KMS-11 (cell line): ENCODE results near the gene RHEBL1.

Source experiments
- H2AFZ ChIP-seq: fragments of 200-600 bp; sonication (generic); 2 replicates; pipeline ENCODE4 v1.6.1; 2016; ENCODE audit warnings: antibody characterized with exemption, mixed run types, low read depth
- H3K27ac ChIP-seq: fragments of 200-600 bp; sonication (generic); 2 replicates; pipeline ENCODE4 v1.6.1; 2016; ENCODE audit warnings: mild to moderate bottlenecking, mixed run types
- H3K27me3 ChIP-seq: fragments of 200-600 bp; sonication (generic); 2 replicates; pipeline ENCODE4 v1.6.1; 2017; ENCODE audit warnings: mild to moderate bottlenecking, low read depth, mixed run types, moderate library complexity; ENCODE audit not compliant: insufficient read depth
- H3K36me3 ChIP-seq: fragments of 200-600 bp; sonication (generic); 2 replicates; pipeline ENCODE4 v1.6.1; 2017; ENCODE audit warnings: mild to moderate bottlenecking, mixed run types; ENCODE audit not compliant: insufficient read depth
- H3K4me1 ChIP-seq: fragments of 200-600 bp; sonication (generic); 2 replicates; pipeline ENCODE4 v1.6.1; 2016; ENCODE audit warnings: mild to moderate bottlenecking, low read depth, mixed run types; ENCODE audit not compliant: poor library complexity, severe bottlenecking
- H3K4me2 ChIP-seq: fragments of 200-600 bp; sonication (generic); 2 replicates; pipeline ENCODE4 v1.7.0; 2016; ENCODE audit warnings: mild to moderate bottlenecking, mixed run types
- H3K4me3 ChIP-seq: fragments of 200-600 bp; sonication (generic); IDR thresholded peaks from 2 replicates; pipeline ENCODE4 v1.6.1; 2017; ENCODE audit warnings: low read depth, low read length, mixed read lengths; ENCODE audit not compliant: insufficient read depth
- H3K79me2 ChIP-seq: fragments of 200-600 bp; sonication (generic); 2 replicates; pipeline ENCODE4 v1.6.1; 2016; ENCODE audit warnings: low read depth, mixed run types; ENCODE audit not compliant: insufficient read depth
- H3K9ac ChIP-seq: fragments of 200-600 bp; sonication (generic); 2 replicates; pipeline ENCODE4 v1.6.1; 2016; ENCODE audit warnings: mild to moderate bottlenecking, mixed run types
- H4K20me1 ChIP-seq: fragments of 200-600 bp; sonication (generic); 2 replicates; pipeline ENCODE4 v1.6.1; 2016; ENCODE audit warnings: mild to moderate bottlenecking, mixed run types; ENCODE audit not compliant: insufficient read depth
- TF ChIP-seq, protein P1 (sequence below): fragments of 200-600 bp; sonication (generic); conservative IDR thresholded peaks from 2 replicates; pipeline ENCODE4 v1.6.1; 2017; ENCODE audit warnings: low read depth, mild to moderate bottlenecking, antibody characterized with exemption, low read length, moderate library complexity, mixed read lengths

Gene RHEBL1

DNA sequence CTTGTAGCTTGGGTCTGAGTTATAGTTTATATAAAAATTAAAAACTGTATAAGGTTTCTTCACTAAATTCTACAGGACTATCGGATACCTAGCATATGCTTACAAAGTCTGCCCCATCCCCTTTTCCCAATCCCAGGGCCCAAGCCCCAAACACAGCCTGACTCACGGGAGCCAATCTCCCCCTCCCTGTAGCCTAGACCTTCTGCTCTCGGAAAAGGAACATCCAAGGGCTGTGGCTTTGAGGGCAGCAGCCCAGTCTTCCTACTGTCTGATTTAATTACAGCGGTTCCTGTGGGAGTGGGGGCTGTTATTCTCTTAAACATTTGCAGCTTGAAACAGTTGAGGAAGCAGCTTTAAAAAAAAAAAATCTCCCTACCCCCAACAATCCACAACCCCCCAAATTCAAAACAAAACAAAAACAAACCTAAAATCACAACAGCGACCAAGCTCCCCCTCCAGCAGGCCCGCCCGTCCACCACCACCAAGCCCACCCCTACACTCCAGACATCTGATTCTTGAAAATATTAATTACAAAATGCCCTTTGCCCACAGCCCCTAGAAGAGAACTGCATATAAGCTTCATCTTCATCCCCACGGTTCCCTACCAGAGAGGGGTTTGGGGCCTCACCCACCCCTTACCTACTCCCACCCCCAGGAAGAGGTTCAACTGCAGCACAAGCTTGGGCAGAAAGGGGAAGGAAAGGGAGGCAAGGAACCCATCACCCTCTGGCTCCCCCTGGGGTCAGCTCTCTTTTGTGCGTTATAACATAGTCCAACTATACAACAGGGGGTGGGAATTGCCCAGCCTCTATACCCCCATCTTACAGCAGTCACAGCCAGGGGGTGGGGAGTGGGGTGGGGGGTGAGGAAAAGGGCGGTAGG lies 50.1 kb downstream of the RHEBL1 start:
- no peak overlapping the region; the same call in 1 of the 2 replicates for H3K9ac ChIP-seq
- peak overlapping the region; percentile 69 for H3K4me2 ChIP-seq
- no peaks in the 10 kb centered on the region for H3K36me3 ChIP-seq
- TF ChIP-seq, protein P1, sequence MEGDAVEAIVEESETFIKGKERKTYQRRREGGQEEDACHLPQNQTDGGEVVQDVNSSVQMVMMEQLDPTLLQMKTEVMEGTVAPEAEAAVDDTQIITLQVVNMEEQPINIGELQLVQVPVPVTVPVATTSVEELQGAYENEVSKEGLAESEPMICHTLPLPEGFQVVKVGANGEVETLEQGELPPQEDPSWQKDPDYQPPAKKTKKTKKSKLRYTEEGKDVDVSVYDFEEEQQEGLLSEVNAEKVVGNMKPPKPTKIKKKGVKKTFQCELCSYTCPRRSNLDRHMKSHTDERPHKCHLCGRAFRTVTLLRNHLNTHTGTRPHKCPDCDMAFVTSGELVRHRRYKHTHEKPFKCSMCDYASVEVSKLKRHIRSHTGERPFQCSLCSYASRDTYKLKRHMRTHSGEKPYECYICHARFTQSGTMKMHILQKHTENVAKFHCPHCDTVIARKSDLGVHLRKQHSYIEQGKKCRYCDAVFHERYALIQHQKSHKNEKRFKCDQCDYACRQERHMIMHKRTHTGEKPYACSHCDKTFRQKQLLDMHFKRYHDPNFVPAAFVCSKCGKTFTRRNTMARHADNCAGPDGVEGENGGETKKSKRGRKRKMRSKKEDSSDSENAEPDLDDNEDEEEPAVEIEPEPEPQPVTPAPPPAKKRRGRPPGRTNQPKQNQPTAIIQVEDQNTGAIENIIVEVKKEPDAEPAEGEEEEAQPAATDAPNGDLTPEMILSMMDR: peak; percentile 43
- H3K27me3 ChIP-seq: no peaks in the 10 kb centered on the region
- H3K4me3 ChIP-seq: no peak overlapping the region
- H3K4me1 ChIP-seq: peaks cover 24% of the 10 kb centered on the region
- H2AFZ ChIP-seq: no peak overlapping the region
- H3K79me2 ChIP-seq: peaks cover 11% of the 10 kb centered on the region
- H3K27ac ChIP-seq: peak overlapping the region; percentile 82
- no peaks in the 10 kb centered on the region for H4K20me1 ChIP-seq

- TF ChIP-seq, protein P1: no peak
Measured at GRCh38 chr12:49019120-49019430, 50.7 kb downstream of the RHEBL1 start.

DNA sequence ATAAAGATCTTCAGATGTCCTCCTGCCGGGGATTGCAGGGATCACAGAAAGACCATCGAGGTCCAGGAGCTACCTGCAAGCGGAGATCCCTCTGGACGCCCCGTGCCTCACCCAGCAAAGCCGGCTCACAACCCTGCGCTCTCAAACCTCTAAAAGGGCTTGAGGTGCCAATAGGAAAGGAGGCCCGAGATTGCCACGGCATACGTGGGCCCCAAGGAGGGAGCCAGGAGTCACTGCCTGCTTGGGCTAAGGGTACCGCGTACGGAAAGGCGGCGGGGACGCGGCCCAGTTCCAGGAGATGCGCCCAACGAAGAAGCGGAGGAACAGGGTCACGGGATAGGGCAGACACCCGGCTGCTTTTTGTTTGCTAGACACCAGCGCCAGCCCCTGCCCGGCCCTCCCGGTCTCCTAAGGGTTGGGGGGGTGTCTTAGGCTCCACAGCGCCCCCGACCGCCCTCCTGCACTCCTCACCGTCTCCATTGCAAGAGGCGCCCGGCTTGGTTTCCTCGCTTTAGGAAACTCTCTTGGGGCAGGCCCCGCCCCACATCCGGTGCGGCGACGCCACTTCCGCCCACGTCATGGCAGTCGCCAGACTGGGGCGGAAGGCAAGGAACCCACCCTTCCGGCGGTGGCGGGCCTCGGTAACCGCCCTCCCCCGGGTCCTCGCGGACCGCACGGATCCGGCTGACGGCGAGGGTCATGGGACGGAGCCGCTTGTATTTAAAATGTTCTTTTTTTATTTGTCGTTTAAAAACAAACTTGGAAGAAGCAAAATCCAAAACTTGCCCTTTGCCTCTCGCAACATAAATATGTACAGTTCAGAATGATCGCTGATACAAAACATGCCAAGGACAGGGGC lies 51.3 kb downstream of the RHEBL1 start, which contains the start of gene PRKAG1:
PRKAG1 (minus strand) TSS at position 516 of the 859 bp plus-strand sequence; CDS start at position 480, 36 bp downstream.
- H4K20me1 ChIP-seq: no peaks in the 10 kb centered on the region
- H3K9ac ChIP-seq: peak within 1 kb of the TSS; percentile 73
- no peaks in the 10 kb centered on the region for H3K36me3 ChIP-seq
- peak within 1 kb of the TSS; percentile 22; the same call in 1 of the 2 replicates for H2AFZ ChIP-seq
- peaks cover 24% of the 10 kb centered on the region for H3K4me1 ChIP-seq
- H3K27ac ChIP-seq: peak within 1 kb of the TSS; percentile 82
- peak within 1 kb of the TSS; percentile 39 for H3K4me3 ChIP-seq
- H3K4me2 ChIP-seq: peak within 1 kb of the TSS; percentile 82
- TF ChIP-seq, protein P1: peak; percentile 48
- peaks cover 11% of the 10 kb centered on the region for H3K79me2 ChIP-seq
- H3K27me3 ChIP-seq: no peaks in the 10 kb centered on the region

More at GRCh38 chr12:49019120-49019430, 50.7 kb downstream of the RHEBL1 start:
- peaks cover 11% of the 10 kb centered on the region for H3K79me2 ChIP-seq
- H4K20me1 ChIP-seq: no peaks in the 10 kb centered on the region
- peak overlapping the region; percentile 69 for H3K4me2 ChIP-seq
- H3K9ac ChIP-seq: peak overlapping the region; percentile 73; the same call in 1 of the 2 replicates
- H3K27me3 ChIP-seq: no peaks in the 10 kb centered on the region
- peak overlapping the region; percentile 22; the same call in 1 of the 2 replicates for H2AFZ ChIP-seq
- H3K36me3 ChIP-seq: no peaks in the 10 kb centered on the region
- H3K27ac ChIP-seq: peak overlapping the region; percentile 82
- peaks cover 24% of the 10 kb centered on the region for H3K4me1 ChIP-seq
- no peak overlapping the region for H3K4me3 ChIP-seq

DNA sequence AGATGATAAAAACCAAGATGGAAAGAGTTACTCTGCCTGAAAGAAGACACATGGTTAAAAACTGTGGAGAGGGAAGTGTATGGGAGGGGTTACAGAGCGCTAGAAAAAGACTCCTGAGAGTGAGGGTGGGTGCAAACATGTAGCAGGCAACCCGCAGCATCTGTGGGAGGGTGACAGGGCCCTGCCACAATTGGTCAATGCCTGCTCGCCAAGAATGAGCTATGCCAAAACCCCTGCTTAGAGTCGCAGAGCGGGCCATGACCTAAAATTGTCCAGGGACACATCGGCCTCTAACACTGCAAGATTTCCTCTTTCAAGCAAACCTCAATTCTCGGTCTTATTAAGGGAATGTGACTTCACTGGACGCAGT lies 51.9 kb downstream of the RHEBL1 start:
- H4K20me1 ChIP-seq: no peaks in the 10 kb centered on the region
- H2AFZ ChIP-seq: peak overlapping the region; percentile 22; the same call in 1 of the 2 replicates
- H3K79me2 ChIP-seq: peaks cover 11% of the 10 kb centered on the region
- H3K27me3 ChIP-seq: no peaks in the 10 kb centered on the region
- TF ChIP-seq, protein P1: no peak
- H3K4me1 ChIP-seq: peaks cover 24% of the 10 kb centered on the region
- H3K4me2 ChIP-seq: peak overlapping the region; percentile 82
- H3K27ac ChIP-seq: peak overlapping the region; percentile 82
- peak overlapping the region; percentile 73 for H3K9ac ChIP-seq
- no peaks in the 10 kb centered on the region for H3K36me3 ChIP-seq
- H3K4me3 ChIP-seq: peak overlapping the region; percentile 39
